Inflammatory macrophage treated with lipopolysaccharide for 4 hours (primary cell): ENCODE data around the gene SCN5A.

Experiments
- DNase-seq: peaks from one replicate; pipeline ENCODE4 v3.0.0-alpha.2; 2020

SCN5A gene

GRCh38 chr3:38534180-38534579 lies 115.3 kb downstream of the SCN5A start:
- DNase-seq, result no peak

DNA sequence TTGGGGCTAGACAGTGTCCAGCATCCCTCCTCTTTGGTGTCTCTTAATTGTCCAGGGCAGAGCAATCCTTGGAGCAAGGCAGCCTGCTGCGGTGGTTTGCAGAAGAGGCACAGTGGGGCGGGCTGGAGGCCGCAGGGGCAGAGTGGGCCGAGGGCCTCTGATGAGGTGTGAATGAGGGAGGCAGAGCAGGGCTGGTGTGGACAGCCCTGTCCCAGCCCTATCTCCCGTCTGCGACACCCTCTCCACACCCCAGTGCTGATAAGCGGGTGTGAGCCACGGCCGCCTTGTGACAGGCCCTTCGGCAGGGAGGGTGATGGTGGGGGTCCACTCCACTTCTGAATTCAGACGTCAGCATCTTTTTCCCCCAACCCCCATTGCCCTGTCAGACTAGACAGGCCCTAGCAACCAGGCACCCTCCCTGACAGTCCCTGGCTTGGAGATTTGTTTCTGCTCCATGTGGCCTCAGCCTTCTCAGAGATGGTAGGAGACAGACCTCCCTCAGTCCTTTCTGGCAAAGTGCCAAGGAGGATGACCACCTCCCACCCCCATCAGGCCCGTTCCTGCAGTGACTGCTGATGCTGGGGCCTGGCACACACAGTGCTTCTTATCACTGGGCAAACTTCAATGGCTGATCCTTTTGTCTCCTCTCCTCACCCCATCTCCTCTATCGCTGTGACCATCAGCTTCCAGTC lies 116.1 kb downstream of the SCN5A start:
- no peak for DNase-seq

DNA sequence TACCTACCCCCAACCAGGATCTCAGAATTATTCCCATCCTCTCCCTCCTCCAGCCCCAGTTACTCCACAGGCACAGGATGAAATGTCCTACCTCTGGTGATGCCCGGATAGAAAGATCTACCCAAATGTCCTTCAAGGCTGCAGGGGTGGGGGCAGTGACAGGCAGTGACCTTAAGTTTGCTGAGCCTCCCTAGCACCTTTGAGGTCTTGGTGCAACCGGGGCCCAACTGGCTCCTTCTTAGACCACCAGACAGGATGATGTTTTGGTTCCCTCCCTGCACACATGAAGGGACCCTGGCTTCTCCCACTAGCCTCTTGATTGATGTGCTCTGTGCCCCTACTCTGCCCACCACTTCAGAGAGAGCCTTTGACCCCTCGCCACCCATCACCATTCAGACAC lies 117.0 kb downstream of the SCN5A start:
- no peak for DNase-seq

DNA sequence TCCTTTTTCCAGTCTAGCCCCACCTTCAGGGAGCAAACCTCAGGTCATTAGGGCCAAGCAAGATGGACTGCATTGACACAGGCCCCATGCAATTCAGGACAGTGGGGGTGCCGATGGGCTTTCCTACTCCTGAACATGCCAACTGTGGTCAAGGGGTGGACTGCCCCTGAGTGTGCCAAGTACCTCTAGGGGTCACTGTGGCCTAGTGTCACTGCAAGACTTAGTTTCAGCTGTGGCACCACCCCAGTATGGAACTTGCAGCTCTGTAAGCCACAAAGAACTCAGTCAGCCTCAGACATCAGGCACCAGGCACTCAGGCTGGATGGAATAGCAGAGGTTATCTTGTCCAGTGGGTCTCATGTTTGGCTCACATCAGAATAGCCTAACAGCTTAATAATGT lies 121.0 kb downstream of the SCN5A start:
- peak; percentile 4 for DNase-seq

- no peak for DNase-seq
Observed at GRCh38 chr3:38526792-38527191, 122.7 kb downstream of the SCN5A start.

- DNase-seq, result no peak
Observed at GRCh38 chr3:38524141-38524739, 125.2 kb downstream of the SCN5A start.

DNA sequence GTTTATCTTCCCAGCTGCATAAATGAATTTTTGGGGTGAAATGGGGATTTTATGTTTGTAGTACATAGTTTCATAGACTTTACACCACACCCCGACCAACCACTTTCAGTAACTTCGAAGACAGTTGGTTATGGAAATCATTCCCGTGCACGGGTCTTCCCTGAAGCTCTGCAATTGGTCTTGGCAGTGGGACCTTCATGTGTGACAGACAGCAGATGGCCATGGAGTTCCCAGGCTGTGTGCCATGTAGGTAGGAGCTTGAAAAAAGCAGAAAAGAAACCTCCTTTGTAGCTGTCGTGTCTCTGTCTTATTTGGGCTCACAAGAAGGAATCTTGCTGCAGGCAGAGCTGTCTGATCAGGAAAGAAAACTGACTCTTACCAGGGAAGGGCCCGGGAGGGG lies 127.5 kb downstream of the SCN5A start:
- no peak for DNase-seq

GRCh38 chr3:38521391-38521987 lies 128.0 kb downstream of the SCN5A start:
- DNase-seq, result peak; percentile 60

- DNase-seq, result no peak
Observed at GRCh38 chr3:38519651-38520050, 129.8 kb downstream of the SCN5A start.

DNA sequence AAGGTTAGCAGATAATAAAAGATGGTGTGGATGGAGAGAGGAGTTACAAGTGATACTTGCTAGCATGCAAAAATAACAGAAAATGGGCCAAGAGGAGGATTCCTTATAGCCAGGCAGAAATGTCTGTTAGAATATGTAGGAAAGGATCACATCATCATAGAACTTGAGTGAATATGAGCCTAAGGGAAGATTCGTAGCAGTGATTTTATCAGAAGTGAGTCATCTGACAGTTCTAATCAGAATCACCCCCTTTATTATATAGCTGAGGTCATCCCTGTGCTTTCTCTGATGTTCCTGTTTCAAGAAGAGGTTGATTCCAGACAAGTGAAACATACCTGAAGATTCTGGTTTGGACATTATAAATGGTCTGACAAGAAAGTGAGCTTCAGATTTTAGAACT lies 130.5 kb downstream of the SCN5A start:
- no peak for DNase-seq

DNA sequence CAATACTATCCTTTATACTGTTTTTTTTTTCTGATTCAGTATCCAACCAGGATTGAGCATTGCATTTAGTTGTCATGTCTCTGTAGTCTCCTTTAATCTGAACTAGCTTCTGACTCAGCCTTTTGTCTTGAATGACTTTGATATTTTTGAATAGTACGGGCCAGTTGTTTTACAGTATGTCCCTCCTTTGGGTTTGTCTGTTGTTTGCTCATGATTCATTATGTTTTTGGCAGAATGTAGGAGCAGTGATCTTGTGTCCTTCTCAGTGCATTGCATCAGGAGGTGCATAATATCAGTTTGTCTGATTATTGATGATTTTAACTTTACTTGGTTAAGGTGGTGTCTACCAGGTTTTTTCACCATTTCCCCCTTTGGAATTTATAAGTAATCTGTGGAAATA lies 132.8 kb downstream of the SCN5A start:
- no peak for DNase-seq

DNA sequence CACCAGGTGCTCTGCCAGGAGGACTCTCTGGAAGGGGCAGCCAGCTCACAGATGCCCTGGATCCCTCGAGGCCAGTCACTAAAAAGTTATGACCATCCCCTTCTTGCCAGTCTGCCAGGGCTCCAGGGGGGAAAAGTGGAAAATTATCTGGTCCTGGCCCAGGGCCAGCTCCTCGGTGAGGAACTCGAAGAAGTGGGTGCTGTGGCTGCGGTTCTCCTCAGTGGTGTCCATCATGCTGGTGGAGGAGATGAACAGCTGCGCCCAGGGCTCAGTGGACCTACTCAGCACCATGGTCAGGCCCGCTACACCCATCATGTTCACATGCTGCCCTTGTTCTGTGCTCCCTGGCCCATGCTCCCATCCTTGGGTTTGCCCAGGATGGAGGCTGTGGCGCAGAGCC lies 134.1 kb downstream of the SCN5A start:
- no peak for DNase-seq

DNA sequence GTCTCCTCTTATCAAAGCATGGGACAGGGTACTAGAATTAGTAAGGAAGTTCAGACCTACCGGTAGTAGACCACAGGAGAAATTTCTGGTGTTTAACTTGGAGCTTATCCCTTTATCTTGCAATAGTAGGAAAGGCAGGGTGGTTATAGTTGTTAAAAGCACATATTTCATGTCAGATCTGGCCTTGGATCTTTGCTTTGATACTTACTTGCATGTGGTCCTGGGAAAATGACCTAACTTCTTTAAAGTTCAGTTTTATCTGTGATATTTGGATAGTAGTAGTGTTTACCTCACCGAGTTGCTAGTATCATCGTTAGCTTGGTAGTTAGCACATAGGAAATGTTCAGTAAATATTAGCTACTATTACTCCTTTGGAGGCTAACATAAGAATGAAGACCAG lies 137.9 kb downstream of the SCN5A start:
- no peak for DNase-seq

GRCh38 chr3:38510631-38511030 lies 138.9 kb downstream of the SCN5A start:
- DNase-seq, result peak; percentile 22

GRCh38 chr3:38509732-38510131 lies 139.8 kb downstream of the SCN5A start:
- no peak for DNase-seq

DNA sequence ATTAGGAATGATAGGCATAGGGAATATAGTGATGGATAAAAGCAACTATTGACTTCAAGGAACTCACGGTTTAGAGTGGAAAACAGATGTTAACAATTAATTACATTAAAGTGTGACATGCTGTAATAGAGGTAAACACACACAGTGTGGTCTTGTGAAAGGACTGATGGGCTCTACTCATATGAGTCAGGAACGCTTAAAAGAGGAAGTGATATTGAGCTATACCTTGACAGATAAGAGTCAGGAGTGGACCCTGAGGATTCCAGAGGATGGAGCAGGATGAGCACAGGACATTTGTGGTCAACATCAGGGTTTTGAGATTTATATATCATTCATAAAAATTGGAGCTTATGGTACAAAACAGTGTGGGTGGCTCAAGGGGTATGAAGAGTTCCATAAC lies 142.4 kb downstream of the SCN5A start:
- no peak for DNase-seq

GRCh38 chr3:38500688-38501417 lies 148.6 kb downstream of the SCN5A start:
- DNase-seq, result no peak
